Measurements from ENCODE around the gene CREBBP.
"Not testable (repeated sequence)": the region's sequence is repeated elsewhere in the genome, so short reads cannot be mapped to it uniquely, and the experiment has no call there.

The CREBBP gene

GRCh38 chr16:3907586-3907985 is 27.1 kb upstream of the CREBBP start:
- no peaks in the 10 kb centered on the region for H3K36me3 ChIP-seq (replicated peaks)
- H3K27ac ChIP-seq = no peak overlapping the region
- DNase-seq = no peak
- H3K27me3 ChIP-seq (replicated peaks) = no peaks in the 10 kb centered on the region
- no peak overlapping the region for H3K4me3 ChIP-seq (ENCODE audit: low read depth, low read length)
- TF ChIP-seq CTCF (IDR thresholded peaks at IDR 0.05; ENCODE audit: low read depth, low read length, missing control alignments) = no peak
- in situ Hi-C loops (cut with HindIII; ENCODE audit: low pct_ligation_motif_present, low sequenced_read_pairs) = no loop called here

- in situ Hi-C loops (cut with HindIII; ENCODE audit: low pct_ligation_motif_present, low sequenced_read_pairs) = no loop called here
- H3K36me3 ChIP-seq (replicated peaks) = no peaks in the 10 kb centered on the region
- no peak overlapping the region for H3K4me3 ChIP-seq (ENCODE audit: low read depth, low read length)
- no peaks in the 10 kb centered on the region for H3K27me3 ChIP-seq (replicated peaks)
- DNase-seq = no peak
- H3K27ac ChIP-seq = no peak overlapping the region
- no peak for TF ChIP-seq CTCF (IDR thresholded peaks at IDR 0.05; ENCODE audit: low read depth, low read length, missing control alignments)
Observed at GRCh38 chr16:3906363-3906762, 25.9 kb upstream of the CREBBP start.

- Histone ChIP-seq H3K4me3 (ENCODE audit: low read depth, low read length) (no peak overlapping the region), H3K36me3 (replicated peaks) (no peaks in the 10 kb centered on the region), H3K27me3 (replicated peaks) (no peaks in the 10 kb centered on the region), H3K27ac (no peak overlapping the region)
- in situ Hi-C loops (cut with HindIII; ENCODE audit: low pct_ligation_motif_present, low sequenced_read_pairs) = no loop called here
- TF ChIP-seq CTCF (IDR thresholded peaks at IDR 0.05; ENCODE audit: low read depth, low read length, missing control alignments) = no peak
- DNase-seq = no peak
Observed at GRCh38 chr16:3904875-3905274, 24.4 kb upstream of the CREBBP start.

- H3K36me3 ChIP-seq (replicated peaks) = no peaks in the 10 kb centered on the region
- H3K4me3 ChIP-seq (ENCODE audit: low read depth, low read length) = no peak overlapping the region
- H3K27ac ChIP-seq = no peak overlapping the region
- H3K27me3 ChIP-seq (replicated peaks) = no peaks in the 10 kb centered on the region
- no peak for DNase-seq
- TF ChIP-seq CTCF (IDR thresholded peaks at IDR 0.05; ENCODE audit: low read depth, low read length, missing control alignments) = no peak
- in situ Hi-C loops (cut with HindIII; ENCODE audit: low pct_ligation_motif_present, low sequenced_read_pairs) = no loop called here
Observed at GRCh38 chr16:3890091-3890490, 9.6 kb upstream of the CREBBP start.

GRCh38 chr16:3889059-3889458 is 8.5 kb upstream of the CREBBP start:
- Histone ChIP-seq H3K27ac (no peak overlapping the region), H3K36me3 (replicated peaks) (no peaks in the 10 kb centered on the region), H3K4me3 (ENCODE audit: low read depth, low read length) (no peak overlapping the region), H3K27me3 (replicated peaks) (no peaks in the 10 kb centered on the region)
- no peak for DNase-seq
- in situ Hi-C loops (cut with HindIII; ENCODE audit: low pct_ligation_motif_present, low sequenced_read_pairs) = no loop called here
- TF ChIP-seq CTCF (IDR thresholded peaks at IDR 0.05; ENCODE audit: low read depth, low read length, missing control alignments) = no peak

GRCh38 chr16:3885999-3886398 is 5.5 kb upstream of the CREBBP start:
- H3K36me3 ChIP-seq (replicated peaks); in situ Hi-C loops (cut with HindIII; ENCODE audit: low pct_ligation_motif_present, low sequenced_read_pairs); H3K27ac ChIP-seq; DNase-seq; H3K4me3 ChIP-seq (ENCODE audit: low read depth, low read length); H3K27me3 ChIP-seq (replicated peaks): not testable (repeated sequence)
